Measurements from ENCODE around the gene DYNC1LI1. TPM values are rescaled to one million over a fixed set of nuclear protein-coding genes. Genes with fewer than 3 reads are reported as not detected.

The DYNC1LI1 gene
- total and polyA plus RNA-seq, 2 experiments from 2014 or later: 45.1 to 48.0 TPM

DNA sequence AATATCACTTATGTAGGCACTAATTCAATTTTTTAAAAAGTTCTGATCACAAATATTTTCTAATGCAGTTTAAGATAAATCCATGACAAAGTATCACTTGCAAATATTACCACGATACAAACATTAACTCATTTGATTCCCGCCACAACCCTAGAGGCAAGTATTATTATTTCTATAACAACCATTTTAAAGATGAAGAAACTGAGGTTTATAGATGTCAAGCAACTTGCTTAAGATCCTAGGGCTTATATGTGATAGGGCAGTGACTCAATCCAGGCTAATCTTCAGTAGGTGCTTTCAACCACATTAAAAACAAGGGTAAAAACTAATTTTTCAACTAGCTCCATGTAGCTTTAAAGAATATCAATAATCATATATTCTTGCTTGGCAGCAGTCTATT lies 1.7 kb downstream of the DYNC1LI1 start (continued):
- TF ChIP-seq, protein P1, sequence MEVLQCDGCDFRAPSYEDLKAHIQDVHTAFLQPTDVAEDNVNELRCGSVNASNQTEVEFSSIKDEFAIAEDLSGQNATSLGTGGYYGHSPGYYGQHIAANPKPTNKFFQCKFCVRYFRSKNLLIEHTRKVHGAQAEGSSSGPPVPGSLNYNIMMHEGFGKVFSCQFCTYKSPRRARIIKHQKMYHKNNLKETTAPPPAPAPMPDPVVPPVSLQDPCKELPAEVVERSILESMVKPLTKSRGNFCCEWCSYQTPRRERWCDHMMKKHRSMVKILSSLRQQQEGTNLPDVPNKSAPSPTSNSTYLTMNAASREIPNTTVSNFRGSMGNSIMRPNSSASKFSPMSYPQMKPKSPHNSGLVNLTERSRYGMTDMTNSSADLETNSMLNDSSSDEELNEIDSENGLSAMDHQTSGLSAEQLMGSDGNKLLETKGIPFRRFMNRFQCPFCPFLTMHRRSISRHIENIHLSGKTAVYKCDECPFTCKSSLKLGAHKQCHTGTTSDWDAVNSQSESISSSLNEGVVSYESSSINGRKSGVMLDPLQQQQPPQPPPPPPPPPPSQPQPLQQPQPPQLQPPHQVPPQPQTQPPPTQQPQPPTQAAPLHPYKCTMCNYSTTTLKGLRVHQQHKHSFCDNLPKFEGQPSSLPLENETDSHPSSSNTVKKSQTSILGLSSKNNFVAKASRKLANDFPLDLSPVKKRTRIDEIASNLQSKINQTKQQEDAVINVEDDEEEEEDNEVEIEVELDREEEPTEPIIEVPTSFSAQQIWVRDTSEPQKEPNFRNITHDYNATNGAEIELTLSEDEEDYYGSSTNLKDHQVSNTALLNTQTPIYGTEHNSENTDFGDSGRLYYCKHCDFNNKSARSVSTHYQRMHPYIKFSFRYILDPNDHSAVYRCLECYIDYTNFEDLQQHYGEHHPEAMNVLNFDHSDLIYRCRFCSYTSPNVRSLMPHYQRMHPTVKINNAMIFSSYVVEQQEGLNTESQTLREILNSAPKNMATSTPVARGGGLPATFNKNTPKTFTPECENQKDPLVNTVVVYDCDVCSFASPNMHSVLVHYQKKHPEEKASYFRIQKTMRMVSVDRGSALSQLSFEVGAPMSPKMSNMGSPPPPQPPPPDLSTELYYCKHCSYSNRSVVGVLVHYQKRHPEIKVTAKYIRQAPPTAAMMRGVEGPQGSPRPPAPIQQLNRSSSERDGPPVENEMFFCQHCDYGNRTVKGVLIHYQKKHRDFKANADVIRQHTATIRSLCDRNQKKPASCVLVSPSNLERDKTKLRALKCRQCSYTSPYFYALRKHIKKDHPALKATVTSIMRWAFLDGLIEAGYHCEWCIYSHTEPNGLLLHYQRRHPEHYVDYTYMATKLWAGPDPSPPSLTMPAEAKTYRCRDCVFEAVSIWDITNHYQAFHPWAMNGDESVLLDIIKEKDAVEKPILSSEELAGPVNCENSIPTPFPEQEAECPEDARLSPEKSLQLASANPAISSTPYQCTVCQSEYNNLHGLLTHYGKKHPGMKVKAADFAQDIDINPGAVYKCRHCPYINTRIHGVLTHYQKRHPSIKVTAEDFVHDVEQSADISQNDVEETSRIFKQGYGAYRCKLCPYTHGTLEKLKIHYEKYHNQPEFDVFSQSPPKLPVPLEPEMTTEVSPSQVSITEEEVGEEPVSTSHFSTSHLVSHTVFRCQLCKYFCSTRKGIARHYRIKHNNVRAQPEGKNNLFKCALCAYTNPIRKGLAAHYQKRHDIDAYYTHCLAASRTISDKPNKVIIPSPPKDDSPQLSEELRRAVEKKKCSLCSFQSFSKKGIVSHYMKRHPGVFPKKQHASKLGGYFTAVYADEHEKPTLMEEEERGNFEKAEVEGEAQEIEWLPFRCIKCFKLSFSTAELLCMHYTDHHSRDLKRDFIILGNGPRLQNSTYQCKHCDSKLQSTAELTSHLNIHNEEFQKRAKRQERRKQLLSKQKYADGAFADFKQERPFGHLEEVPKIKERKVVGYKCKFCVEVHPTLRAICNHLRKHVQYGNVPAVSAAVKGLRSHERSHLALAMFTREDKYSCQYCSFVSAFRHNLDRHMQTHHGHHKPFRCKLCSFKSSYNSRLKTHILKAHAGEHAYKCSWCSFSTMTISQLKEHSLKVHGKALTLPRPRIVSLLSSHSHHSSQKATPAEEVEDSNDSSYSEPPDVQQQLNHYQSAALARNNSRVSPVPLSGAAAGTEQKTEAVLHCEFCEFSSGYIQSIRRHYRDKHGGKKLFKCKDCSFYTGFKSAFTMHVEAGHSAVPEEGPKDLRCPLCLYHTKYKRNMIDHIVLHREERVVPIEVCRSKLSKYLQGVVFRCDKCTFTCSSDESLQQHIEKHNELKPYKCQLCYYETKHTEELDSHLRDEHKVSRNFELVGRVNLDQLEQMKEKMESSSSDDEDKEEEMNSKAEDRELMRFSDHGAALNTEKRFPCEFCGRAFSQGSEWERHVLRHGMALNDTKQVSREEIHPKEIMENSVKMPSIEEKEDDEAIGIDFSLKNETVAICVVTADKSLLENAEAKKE (CRISPR knock-in tag; IDR thresholded peaks at IDR 0.05): no peak

GRCh38 chr3:32564195-32564594 lies 6.5 kb downstream of the DYNC1LI1 start:
- no peak for ATAC-seq
- no peak for DNase-seq (ENCODE audit: low spot score)
- Histone ChIP-seq H3K27ac (ENCODE audit: low read depth) (0 out of 2 replicates have a peak overlapping the region, but pooled peaks have one; percentile 39), H3K79me2 (replicated peaks; ENCODE audit: insufficient read depth) (peaks cover 100% of the 10 kb centered on the region), H3K4me2 (no peak overlapping the region), H3K27me3 (ENCODE audit: insufficient read depth) (no peaks in the 10 kb centered on the region), H4K20me1 (replicated peaks; ENCODE audit: insufficient read depth) (peaks cover 50% of the 10 kb centered on the region), H3K9me2 (ENCODE audit: insufficient read depth) (no peaks in the 10 kb centered on the region), H3K4me1 (ENCODE audit: insufficient read depth) (peaks cover 12% of the 10 kb centered on the region), H3F3A (replicated peaks; ENCODE audit: low read depth) (0 out of 2 replicates have a peak, but pooled peaks cover 7% of the 10 kb centered on the region), H3K4me3 (no peak overlapping the region), H3K36me3 (ENCODE audit: insufficient read depth) (peaks cover 3% of the 10 kb centered on the region; the same call in 1 of the 2 replicates), H2AFZ (no peak overlapping the region)
- Mint-ChIP-seq H3K27me3 (ENCODE audit: insufficient read depth, low read depth, poor library complexity) (no peaks in the 10 kb centered on the region), H3K9me3 (no peaks in the 10 kb centered on the region), H3K4me3 (no peak overlapping the region), H3K27ac (no peak overlapping the region), H3K4me1 (peaks cover 4% of the 10 kb centered on the region; the same call in 2 of the 3 replicates), H3K36me3 (ENCODE audit: low read depth) (peaks cover 21% of the 10 kb centered on the region)
- TF ChIP-seq NANOG (IDR thresholded peaks at IDR 0.05; ENCODE audit: borderline replicate concordance) (no peak), JUNB (IDR thresholded peaks at IDR 0.05; ENCODE audit: unreplicated experiment) (no peak), CREB1 (CRISPR knock-in tag; IDR thresholded peaks at IDR 0.05; ENCODE audit: low read depth) (no peak)

DNA sequence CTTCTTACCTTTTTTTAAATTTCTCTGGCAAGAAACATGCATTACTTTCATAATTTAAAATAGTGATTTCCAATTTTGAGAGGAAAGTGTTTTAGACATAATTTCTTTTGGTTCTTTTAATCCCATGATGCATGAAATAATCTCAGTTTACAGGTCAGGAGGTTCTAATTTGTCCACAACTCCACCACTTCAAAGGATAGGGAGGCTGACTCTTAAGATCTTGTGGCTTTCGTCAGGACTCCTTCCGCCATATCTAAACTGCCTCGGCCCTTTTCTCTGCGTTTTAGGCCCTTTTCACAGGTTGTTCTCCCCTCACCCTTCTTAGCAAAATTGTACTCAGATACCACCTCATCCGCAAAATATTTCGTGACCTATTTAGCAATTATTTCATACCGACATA lies 8.0 kb downstream of the DYNC1LI1 start:
- no peaks in the 10 kb centered on the region for H3K9me3 Mint-ChIP-seq
- no peak overlapping the region; the same call in 1 of the 2 replicates for H3K27ac Mint-ChIP-seq
- no peak for DNase-seq (ENCODE audit: low spot score)
- Histone ChIP-seq H3K4me3 (no peak overlapping the region), H3K27ac (ENCODE audit: low read depth) (0 out of 2 replicates have a peak overlapping the region, but pooled peaks have one; percentile 63), H3K4me2 (no peak overlapping the region), H4K20me1 (replicated peaks; ENCODE audit: insufficient read depth) (peaks cover 40% of the 10 kb centered on the region), H3K27me3 (ENCODE audit: insufficient read depth) (no peaks in the 10 kb centered on the region), H3K9me2 (ENCODE audit: insufficient read depth) (no peaks in the 10 kb centered on the region), H3K4me1 (ENCODE audit: insufficient read depth) (no peaks in the 10 kb centered on the region), H3K36me3 (ENCODE audit: insufficient read depth) (0 out of 2 replicates have a peak, but pooled peaks cover 3% of the 10 kb centered on the region), H3F3A (replicated peaks; ENCODE audit: low read depth) (0 out of 2 replicates have a peak, but pooled peaks cover 7% of the 10 kb centered on the region), H2AFZ (no peak overlapping the region), H3K79me2 (replicated peaks; ENCODE audit: insufficient read depth) (peaks cover 100% of the 10 kb centered on the region)
- ATAC-seq: no peak
- no peak overlapping the region for H3K4me3 Mint-ChIP-seq
- H3K27me3 Mint-ChIP-seq (ENCODE audit: insufficient read depth, low read depth, poor library complexity): no peaks in the 10 kb centered on the region
- no peaks in the 10 kb centered on the region for H3K4me1 Mint-ChIP-seq
- peaks cover 21% of the 10 kb centered on the region for H3K36me3 Mint-ChIP-seq (ENCODE audit: low read depth)
- TF ChIP-seq EZH2 (IDR thresholded peaks at IDR 0.05; ENCODE audit: low read depth, unreplicated experiment) (no peak), STAT1 (IDR thresholded peaks at IDR 0.05; ENCODE audit: unreplicated experiment) (no peak), CTCF (conservative IDR thresholded peaks at IDR 0.05; ENCODE audit: low read depth in 2 of 2) (no peak), ZNF331 (CRISPR knock-in tag; IDR thresholded peaks at IDR 0.05; ENCODE audit: low read depth) (no peak)
- TF ChIP-seq, protein P2, sequence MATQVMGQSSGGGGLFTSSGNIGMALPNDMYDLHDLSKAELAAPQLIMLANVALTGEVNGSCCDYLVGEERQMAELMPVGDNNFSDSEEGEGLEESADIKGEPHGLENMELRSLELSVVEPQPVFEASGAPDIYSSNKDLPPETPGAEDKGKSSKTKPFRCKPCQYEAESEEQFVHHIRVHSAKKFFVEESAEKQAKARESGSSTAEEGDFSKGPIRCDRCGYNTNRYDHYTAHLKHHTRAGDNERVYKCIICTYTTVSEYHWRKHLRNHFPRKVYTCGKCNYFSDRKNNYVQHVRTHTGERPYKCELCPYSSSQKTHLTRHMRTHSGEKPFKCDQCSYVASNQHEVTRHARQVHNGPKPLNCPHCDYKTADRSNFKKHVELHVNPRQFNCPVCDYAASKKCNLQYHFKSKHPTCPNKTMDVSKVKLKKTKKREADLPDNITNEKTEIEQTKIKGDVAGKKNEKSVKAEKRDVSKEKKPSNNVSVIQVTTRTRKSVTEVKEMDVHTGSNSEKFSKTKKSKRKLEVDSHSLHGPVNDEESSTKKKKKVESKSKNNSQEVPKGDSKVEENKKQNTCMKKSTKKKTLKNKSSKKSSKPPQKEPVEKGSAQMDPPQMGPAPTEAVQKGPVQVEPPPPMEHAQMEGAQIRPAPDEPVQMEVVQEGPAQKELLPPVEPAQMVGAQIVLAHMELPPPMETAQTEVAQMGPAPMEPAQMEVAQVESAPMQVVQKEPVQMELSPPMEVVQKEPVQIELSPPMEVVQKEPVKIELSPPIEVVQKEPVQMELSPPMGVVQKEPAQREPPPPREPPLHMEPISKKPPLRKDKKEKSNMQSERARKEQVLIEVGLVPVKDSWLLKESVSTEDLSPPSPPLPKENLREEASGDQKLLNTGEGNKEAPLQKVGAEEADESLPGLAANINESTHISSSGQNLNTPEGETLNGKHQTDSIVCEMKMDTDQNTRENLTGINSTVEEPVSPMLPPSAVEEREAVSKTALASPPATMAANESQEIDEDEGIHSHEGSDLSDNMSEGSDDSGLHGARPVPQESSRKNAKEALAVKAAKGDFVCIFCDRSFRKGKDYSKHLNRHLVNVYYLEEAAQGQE (IDR thresholded peaks at IDR 0.05; ENCODE audit: unreplicated experiment): no peak

All from GM23338 (cell line).